ENCODE measurements around the gene GRIK2. TPM values are rescaled to one million over a fixed set of nuclear protein-coding genes. Genes with fewer than 3 reads are reported as not detected.

GRIK2 gene
- total and polyA plus RNA-seq, 2 of the 4 experiments (the other 2 are of a cell fraction), result 8.2 to 15.2 TPM

DNA sequence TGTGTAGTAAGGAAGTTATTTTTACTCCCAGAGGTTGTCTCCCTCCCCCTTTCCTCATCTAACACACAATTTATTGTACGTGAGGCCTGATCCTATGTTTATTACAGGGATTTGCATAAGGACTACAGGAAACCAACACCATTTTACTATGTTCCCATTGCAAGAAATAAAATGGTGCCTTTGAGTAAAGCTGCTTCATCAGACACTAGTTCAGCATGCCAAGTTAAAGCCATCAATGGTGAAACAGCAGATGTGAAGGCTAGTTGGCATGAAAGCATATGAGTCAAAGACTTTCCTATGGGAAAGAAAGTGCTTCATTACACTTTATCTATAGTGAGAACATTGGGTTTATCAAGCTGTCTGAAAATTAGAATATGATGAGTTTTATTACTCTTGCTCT lies 543.0 kb downstream of the GRIK2 start:
- Histone ChIP-seq H3K27ac (ENCODE audit: insufficient read depth, low read length) (no peak overlapping the region), H4K5ac (ENCODE audit: low read depth, low read length) (no peak overlapping the region), H3K4ac (ENCODE audit: low read depth, low read length) (no peak overlapping the region), H3K4me2 (ENCODE audit: low read depth, low read length) (no peak overlapping the region), H2AK5ac (ENCODE audit: low read depth, low read length) (no peak overlapping the region), H3K4me3 (ENCODE audit: insufficient read depth, low read depth, low read length) (no peak overlapping the region), H3K18ac (ENCODE audit: low read depth, low read length) (no peak overlapping the region), H3K9me3 (ENCODE audit: control insufficient read depth, insufficient read depth, low read length) (no peaks in the 10 kb centered on the region), H3K14ac (replicated peaks; ENCODE audit: low read depth, low read length) (no peak overlapping the region), H3K27me3 (ENCODE audit: control insufficient read depth, insufficient read depth, low read length) (no peaks in the 10 kb centered on the region), H3K9me1 (ENCODE audit: insufficient read depth, low read length) (no peaks in the 10 kb centered on the region), H3K23ac (ENCODE audit: low read depth, low read length) (no peak overlapping the region), H3K9ac (ENCODE audit: low read depth, low read length) (no peak overlapping the region), H4K20me1 (ENCODE audit: insufficient read depth, low read length) (no peaks in the 10 kb centered on the region), H2AK9ac (replicated peaks; ENCODE audit: low read depth, low read length, poor library complexity) (no peak overlapping the region), H2BK120ac (ENCODE audit: low read depth, low read length) (no peak overlapping the region), H3K36me3 (ENCODE audit: control insufficient read depth, insufficient read depth, low read length) (no peaks in the 10 kb centered on the region), H2BK5ac (ENCODE audit: low read depth, low read length, poor library complexity, severe bottlenecking) (no peak overlapping the region), H2AFZ (replicated peaks; ENCODE audit: low read length, poor library complexity) (no peak overlapping the region), H2BK20ac (ENCODE audit: low read depth, low read length) (no peak overlapping the region), H3K79me1 (ENCODE audit: low read depth in 1 of 2, low read length in 2 of 2) (no peaks in the 10 kb centered on the region), H4K8ac (ENCODE audit: low read depth in 2 of 2, low read length in 2 of 2) (no peak overlapping the region), H2BK15ac (ENCODE audit: low read depth, low read length) (no peak overlapping the region), H3K56ac (ENCODE audit: extremely low read depth, insufficient read depth, low read length) (no peak overlapping the region), H4K91ac (ENCODE audit: insufficient read depth, low read depth, low read length) (no peak overlapping the region), H3K4me1 (ENCODE audit: control insufficient read depth, insufficient read depth, low read length) (no peaks in the 10 kb centered on the region)
- dilution Hi-C loops (cut with HindIII; ENCODE audit: low sequenced_read_pairs, unreplicated experiment) (no loop called here), in situ Hi-C loops (cut with MboI; ENCODE audit: low sequenced_read_pairs) (no loop called here), intact Hi-C loops (cut with micrococcal nuclease) (no loop called here)
- BruUV-seq (replicated peaks), result no TSS peak
- ChIA-PET POLR2A (ENCODE audit: unreplicated experiment) (no interaction called here), CTCF (no interaction called here)
- TF ChIP-seq MAFK (IDR thresholded peaks at IDR 0.05; ENCODE audit: low read depth, low read length) (no peak), CHD1 (IDR thresholded peaks at IDR 0.05; ENCODE audit: low read depth, low read length) (no peak), SMC3 (IDR thresholded peaks at IDR 0.05; ENCODE audit: low read depth, low read length) (no peak), NFE2L2 (IDR thresholded peaks at IDR 0.05; ENCODE audit: low read depth, low read length) (no peak), MXI1 (IDR thresholded peaks at IDR 0.05; ENCODE audit: borderline replicate concordance, low read depth, low read length) (no peak), RAD21 (IDR thresholded peaks at IDR 0.05; ENCODE audit: low read length) (no peak), MAZ (IDR thresholded peaks at IDR 0.05; ENCODE audit: borderline replicate concordance, low read depth, low read length) (no peak), RFX5 (IDR thresholded peaks at IDR 0.05; ENCODE audit: low read depth, low read length) (no peak), CTCF (conservative IDR thresholded peaks at IDR 0.05; ENCODE audit: low read depth, low read length) (no peak), RCOR1 (IDR thresholded peaks at IDR 0.05; ENCODE audit: insufficient replicate concordance, low read length) (no peak), FOS (IDR thresholded peaks at IDR 0.05; ENCODE audit: low read depth, low read length) (no peak), CEBPB (IDR thresholded peaks at IDR 0.05; ENCODE audit: low read depth, low read length) (no peak), USF2 (IDR thresholded peaks at IDR 0.05; ENCODE audit: low read depth, low read length) (no peak)
- TF ChIP-seq, protein P1, sequence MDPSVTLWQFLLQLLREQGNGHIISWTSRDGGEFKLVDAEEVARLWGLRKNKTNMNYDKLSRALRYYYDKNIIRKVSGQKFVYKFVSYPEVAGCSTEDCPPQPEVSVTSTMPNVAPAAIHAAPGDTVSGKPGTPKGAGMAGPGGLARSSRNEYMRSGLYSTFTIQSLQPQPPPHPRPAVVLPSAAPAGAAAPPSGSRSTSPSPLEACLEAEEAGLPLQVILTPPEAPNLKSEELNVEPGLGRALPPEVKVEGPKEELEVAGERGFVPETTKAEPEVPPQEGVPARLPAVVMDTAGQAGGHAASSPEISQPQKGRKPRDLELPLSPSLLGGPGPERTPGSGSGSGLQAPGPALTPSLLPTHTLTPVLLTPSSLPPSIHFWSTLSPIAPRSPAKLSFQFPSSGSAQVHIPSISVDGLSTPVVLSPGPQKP (IDR thresholded peaks at IDR 0.05; ENCODE audit: borderline replicate concordance, low read depth, low read length), result no peak
- no CpG with 5 or more reads among the region's 1 CpG for whole genome bisulfite sequencing, 2 experiments (ENCODE audit: extremely low coverage in 2 of 2, insufficient read length in 1 of 2)
- DNase-seq (no peak), ATAC-seq (ENCODE audit: low read depth) (no peak)

Data from IMR-90 (cell line).